H1 (cell line): Measurements from ENCODE around the gene CD200. TPM values are rescaled to one million over a fixed set of nuclear protein-coding genes. Genes with fewer than 3 reads are reported as not detected.

Experiments
- CTCF ChIA-PET: fragments of 300-600 bp; sonication (Branson Sonifier 250); formaldehyde crosslinking; loops from one replicate; lab custom pipeline; 2021; ENCODE audit not compliant: partially characterized antibody; lab: Charles Lee
- POLR2A ChIA-PET: fragments of 300-600 bp; sonication (Branson Sonifier 250); formaldehyde crosslinking; loops from one replicate; lab custom pipeline; 2021; ENCODE audit warnings: inconsistent platforms; ENCODE audit not compliant: partially characterized antibody; lab: Charles Lee
- DNase-seq, 2 experiments: peaks; one replicate each; pipeline versions ENCODE4 v3.0.0 to v3.0.0-alpha.2; 2010 to 2022; ENCODE audit warnings: low spot score in 2 of 2, low read depth in 1 of 2, mixed read lengths in 1 of 2
- FAIRE-seq: peaks from 2 replicates; lab custom pipeline; 2011; peaks lifted over from hg19 to GRCh38; lab: Jason Lieb, UNC
- H2AFZ ChIP-seq: 2 replicates; pipeline ENCODE4 v1.8.1; 2012; ENCODE audit warnings: low read length, inconsistent platforms
- H2AK5ac ChIP-seq: 2 replicates; pipeline ENCODE4 v1.6.1; 2013; ENCODE audit warnings: low read depth, low read length
- H2BK120ac ChIP-seq: replicated peaks from 2 replicates; pipeline ENCODE3; 2013; ENCODE audit warnings: low read depth, low read length, inconsistent platforms
- H2BK12ac ChIP-seq: 2 replicates; pipeline ENCODE4 v1.6.1; 2013; ENCODE audit warnings: low read depth, low read length
- H2BK15ac ChIP-seq: 2 replicates; pipeline ENCODE4 v1.6.1; 2013; ENCODE audit warnings: low read length
- H2BK20ac ChIP-seq: 2 replicates; pipeline ENCODE4 v1.6.1; 2013; ENCODE audit warnings: low read length
- H2BK5ac ChIP-seq: 2 replicates; pipeline ENCODE4 v1.6.1; 2013; ENCODE audit warnings: low read depth, low read length
- H3K14ac ChIP-seq: 2 replicates; pipeline ENCODE4 v1.6.1; 2013; ENCODE audit warnings: inconsistent platforms; ENCODE audit not compliant: insufficient read length
- H3K18ac ChIP-seq: 2 replicates; pipeline ENCODE4 v1.6.1; 2013; ENCODE audit warnings: low read length; ENCODE audit errors: extremely low read depth
- H3K23ac ChIP-seq: 2 replicates; pipeline ENCODE4 v1.6.1; 2013; ENCODE audit warnings: inconsistent platforms; ENCODE audit not compliant: insufficient read length
- H3K23me2 ChIP-seq: 2 replicates; pipeline ENCODE4 v1.6.1; 2013; ENCODE audit warnings: low read depth, low read length
- H3K27ac ChIP-seq: 2 replicates; pipeline ENCODE4 v1.6.1; 2011; ENCODE audit warnings: low read depth, low read length, inconsistent platforms
- H3K27me3 ChIP-seq, 4 experiments: replicated peaks in 1 of 4; 1 replicate in 1 of 4; 2 replicates in 3 of 4; pipeline versions ENCODE4 v1.6.1 to v1.8.1; 2011 to 2013; ENCODE audit warnings: low read length in 3 of 4, mild to moderate bottlenecking in 3 of 4, inconsistent platforms in 2 of 4, mixed read lengths in 2 of 4, moderate library complexity in 1 of 4; ENCODE audit not compliant: control insufficient read depth in 3 of 4, insufficient read depth in 3 of 4; ENCODE audit errors: extremely low read depth in 1 of 4
- H3K36me3 ChIP-seq, 4 experiments: 2 replicates each; pipeline versions ENCODE4 v1.6.1 to v1.8.1; 2011 to 2013; ENCODE audit warnings: mild to moderate bottlenecking in 4 of 4, low read length in 3 of 4, moderate library complexity in 2 of 4, control low read depth in 1 of 4, inconsistent platforms in 1 of 4; ENCODE audit not compliant: insufficient read depth in 4 of 4, control insufficient read depth in 2 of 4
- H3K4ac ChIP-seq: replicated peaks from 2 replicates; pipeline ENCODE3; 2013; ENCODE audit warnings: low read length, low read depth, mixed read lengths, inconsistent platforms; ENCODE audit not compliant: insufficient read length
- H3K4me1 ChIP-seq, 4 experiments: replicated peaks in 1 of 4; 1 replicate in 1 of 4; 2 replicates in 3 of 4; pipeline versions ENCODE4 v1.6.1 to v1.8.1; 2011 to 2013; ENCODE audit warnings: low read length in 3 of 4, inconsistent platforms in 2 of 4, mixed read lengths in 1 of 4; ENCODE audit not compliant: insufficient read depth in 4 of 4, control insufficient read depth in 3 of 4
- H3K4me2 ChIP-seq, 2 experiments: 2 replicates each; pipeline versions ENCODE4 v1.6.1 to v1.8.1; 2011 to 2013; ENCODE audit warnings: low read depth in 2 of 2, low read length in 2 of 2, control low read depth in 1 of 2, inconsistent platforms in 1 of 2, mild to moderate bottlenecking in 1 of 2; ENCODE audit not compliant: insufficient read depth in 1 of 2
- H3K4me3 ChIP-seq, 4 experiments: fragments of 200-600, 300-600 bp in 1 of 4; sonication (generic), shearing (Covaris generic), sonication (Bioruptor Twin) in 1 of 4; 2 replicates each; pipeline versions ENCODE4 v1.5.1 to v1.8.1; 2011 to 2016; ENCODE audit warnings: low read length in 4 of 4, low read depth in 3 of 4, control low read depth in 2 of 4, inconsistent platforms in 2 of 4, mild to moderate bottlenecking in 2 of 4, mixed read lengths in 1 of 4, moderate library complexity in 1 of 4; ENCODE audit not compliant: insufficient read depth in 2 of 4; ENCODE audit errors: extremely low read depth in 1 of 4
- H3K56ac ChIP-seq: replicated peaks from 2 replicates; pipeline ENCODE3; 2013; ENCODE audit warnings: low read depth, mild to moderate bottlenecking, mixed read lengths, low read length, inconsistent platforms; ENCODE audit not compliant: insufficient read length
- H3K79me1 ChIP-seq: 2 replicates; pipeline ENCODE4 v1.6.1; 2013; ENCODE audit warnings: low read depth, low read length, control low read depth
- H3K79me2 ChIP-seq, 2 experiments: 2 replicates each; pipeline versions ENCODE4 v1.6.1 to v1.8.1; 2012 to 2013; ENCODE audit warnings: low read length in 2 of 2, mild to moderate bottlenecking in 2 of 2, inconsistent platforms in 1 of 2; ENCODE audit not compliant: insufficient read depth in 2 of 2, control insufficient read depth in 1 of 2
- H3K9ac ChIP-seq, 4 experiments: replicated peaks in 1 of 4; 1 replicate in 1 of 4; 2 replicates in 3 of 4; pipeline versions ENCODE4 v1.6.1 to v1.8.1; 2011 to 2013; ENCODE audit warnings: low read depth in 3 of 4, low read length in 3 of 4, control low read depth in 2 of 4, mild to moderate bottlenecking in 2 of 4, moderate library complexity in 2 of 4, inconsistent platforms in 1 of 4; ENCODE audit errors: extremely low read depth in 1 of 4
- H3K9me3 ChIP-seq, 2 experiments: 2 replicates each; pipeline versions ENCODE4 v1.6.1 to v1.8.1; 2012 to 2013; ENCODE audit warnings: mild to moderate bottlenecking in 2 of 2, moderate library complexity in 2 of 2, control low read depth in 1 of 2, inconsistent platforms in 1 of 2, low read depth in 1 of 2, low read length in 1 of 2, mixed read lengths in 1 of 2; ENCODE audit not compliant: insufficient read depth in 2 of 2
- H4K20me1 ChIP-seq, 2 experiments: replicated peaks in 1 of 2; 2 replicates each; pipeline versions ENCODE3 to v1.8.1; 2011 to 2013; ENCODE audit warnings: inconsistent platforms in 2 of 2, low read length in 2 of 2, mild to moderate bottlenecking in 1 of 2; ENCODE audit not compliant: insufficient read depth in 2 of 2, control insufficient read depth in 1 of 2
- H4K5ac ChIP-seq: 2 replicates; pipeline ENCODE4 v1.6.1; 2013; ENCODE audit warnings: low read length, low read depth, mixed read lengths, inconsistent platforms; ENCODE audit not compliant: insufficient read length
- H4K8ac ChIP-seq: 2 replicates; pipeline ENCODE4 v1.8.0; 2013; ENCODE audit warnings: mild to moderate bottlenecking, moderate library complexity, low read length, inconsistent platforms; ENCODE audit not compliant: insufficient read depth; ENCODE audit errors: extremely low read depth
- H4K91ac ChIP-seq: replicated peaks from 2 replicates; pipeline ENCODE3; 2013; ENCODE audit warnings: low read length, mixed read lengths, inconsistent platforms; ENCODE audit not compliant: insufficient read length
- KDM1A ChIP-seq: fragments of 200-600, 300-600 bp; sonication (generic); IDR thresholded peaks from 2 replicates; pipeline ENCODE4 v1.7.1; 2016; ENCODE audit warnings: mild to moderate bottlenecking, low read length, borderline replicate concordance
- SIX5 ChIP-seq: IDR thresholded peaks from 2 replicates; pipeline ENCODE4 v1.6.1; 2011; ENCODE audit warnings: mild to moderate bottlenecking, low read depth, low read length
- SP4 ChIP-seq: IDR thresholded peaks from 2 replicates; pipeline ENCODE4 v1.6.1; 2012; ENCODE audit warnings: low read length, inconsistent platforms
- YY1 ChIP-seq: IDR thresholded peaks from 2 replicates; pipeline ENCODE4 v1.6.1; 2011; ENCODE audit warnings: low read depth, mild to moderate bottlenecking, low read length
- WGBS, 2 experiments: shearing (Covaris generic) in 1 of 2; methylation state at CpG; one replicate each; pipeline versions ENCODE4 v1.1.6 to v1.1.7; 2013 to 2015; ENCODE audit warnings: low lambda C conversion rate in 2 of 2, mixed read lengths in 2 of 2, inconsistent platforms in 1 of 2, low coverage in 1 of 2, missing lambda C conversion rate in 1 of 2; ENCODE audit not compliant: insufficient replicate concordance in 2 of 2, insufficient coverage in 1 of 2, insufficient read length in 1 of 2; ENCODE audit errors: extremely low coverage in 1 of 2, missing lambda C conversion rate in 1 of 2; 5-methylcytosine and 5-hydroxymethylcytosine counted together
- polyA plus RNA-seq, 7 experiments: library from polyadenylated mRNA; depleted of rRNA in 3 of 7; stranded (reverse) in 5 of 7; unstranded in 2 of 7; fragments of >200 nt in 5 of 7; fragments of 200-250 nt in 2 of 7; gene quantifications; 1 replicate in 5 of 7; 2 replicates in 1 of 7; 4 replicates in 1 of 7; pipeline versions ENCODE4 v1.2.1 to v1.2.3, GENCODE V29; 2011 to 2013; ENCODE audit warnings: missing spikeins in 2 of 7, mixed read lengths in 2 of 7
- total RNA-seq: library from RNA; stranded (reverse); fragmentation: NEBNext Ultra II Directional; extraction: Animal tissue kit (Norgen Biotek cat#: 25700); gene quantifications from 2 replicates; pipeline ENCODE4 v1.2.1, GENCODE V29; 2021

The CD200 gene
- total and polyA plus RNA-seq, 2 of the 8 experiments (the other 6 are each of a cell fraction or from before 2014, with no cell fraction given): 45.8 to 50.2 TPM

DNA sequence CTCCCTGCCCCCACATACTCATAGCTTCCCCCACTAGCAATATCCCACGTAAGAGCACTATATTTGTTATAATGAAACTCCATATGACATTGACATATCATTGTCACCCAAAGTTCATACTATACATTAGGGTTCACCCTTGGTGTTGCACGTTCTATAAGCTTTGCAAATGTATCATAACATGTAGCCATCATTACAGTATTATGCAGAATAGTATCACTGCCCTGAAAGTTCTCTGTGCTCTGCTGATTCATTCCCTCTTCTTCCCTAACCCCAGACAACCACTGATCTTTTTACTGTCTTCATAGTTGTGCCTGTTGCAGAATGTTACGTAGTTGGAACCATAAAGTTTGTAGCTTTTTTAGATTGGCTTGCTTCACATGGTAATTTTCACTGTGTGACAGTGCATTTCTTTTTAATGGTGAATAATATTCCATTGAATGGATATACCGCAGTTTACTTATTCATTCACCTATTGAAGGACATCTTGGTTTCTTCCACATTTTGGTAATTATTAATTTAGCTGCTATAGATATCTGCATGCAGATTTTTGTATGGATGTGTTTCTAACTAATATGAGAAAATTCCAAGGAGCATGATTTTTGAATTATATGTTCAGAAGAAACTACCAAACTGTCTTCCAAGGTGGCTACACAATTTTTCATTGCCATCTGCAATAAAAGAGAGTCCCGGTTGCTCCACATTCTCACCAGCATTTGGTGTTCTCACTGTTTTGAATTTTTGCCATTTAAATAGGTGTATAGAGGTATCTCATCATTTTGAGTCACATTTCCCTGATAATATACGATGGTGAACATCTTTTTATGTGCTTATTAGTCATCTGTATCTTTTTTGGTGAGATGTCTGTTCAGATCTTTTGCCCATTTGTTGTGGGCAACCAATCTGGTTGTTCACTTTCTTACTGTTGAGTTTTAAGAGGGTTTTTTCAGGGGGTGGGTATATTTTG lies 59.7 kb downstream of the CD200 start:
- H2BK5ac ChIP-seq: no peak overlapping the region; the same call in 1 of the 2 replicates
- ChIA-PET POLR2A (interaction anchor here (2.0 to 2.9 kb wide), 2 partner anchors 8 to 12 kb away, joined by 10 to 17 read pairs; no protein-coding TSS in a partner anchor), CTCF (interaction anchor here (1.3 kb wide), 1 partner anchor 9 kb away, joined by 3 read pairs; no protein-coding TSS in a partner anchor)
- peaks cover 0 to 3% (median 0%) of the 10 kb centered on the region in 4 experiments; a peak in 2 of 8 replicates for H3K36me3 ChIP-seq
- no peak overlapping the region for H4K8ac ChIP-seq
- no peak overlapping the region for H2BK20ac ChIP-seq
- peak overlapping the region; percentile 45; the same call in 1 of the 2 replicates for H2AK5ac ChIP-seq
- H3K4me2 ChIP-seq: no peak overlapping the region
- H3K14ac ChIP-seq: no peak overlapping the region
- H3K4me3 ChIP-seq: no peak overlapping the region
- H4K5ac ChIP-seq: no peak overlapping the region
- FAIRE-seq: peak; percentile 39
- no peaks in the 10 kb centered on the region for H3K23me2 ChIP-seq
- no peaks in the 10 kb centered on the region for H3K27me3 ChIP-seq
- no peak overlapping the region for H2BK15ac ChIP-seq
- peaks cover 6 to 11% of the 10 kb centered on the region in 2 experiments; a peak in 3 of 4 replicates for H3K9me3 ChIP-seq
- 75% methylated on average over 6 of the region's 6 CpGs; no CpG with 5 or more reads in 1 of the 2 experiments for whole genome bisulfite sequencing, 2 experiments
- H3K18ac ChIP-seq: no peak overlapping the region
- peak overlapping the region; percentile 83; the same call in 1 of the 2 replicates for H2BK12ac ChIP-seq
- H3K4ac ChIP-seq: no peak overlapping the region
- peaks cover 4 to 13% (median 7%) of the 10 kb centered on the region in 4 experiments; a peak in 4 of 7 replicates for H3K4me1 ChIP-seq
- no peak overlapping the region for H3K56ac ChIP-seq
- TF ChIP-seq SIX5: no peak
- no peak for TF ChIP-seq YY1
- no peak for TF ChIP-seq SP4
- peak; percentile 75; the same call in 1 of the 2 replicates for TF ChIP-seq KDM1A
- H4K91ac ChIP-seq: peak overlapping the region; percentile 53
- H4K20me1 ChIP-seq: no peaks in the 10 kb centered on the region
- DNase-seq: no peak
- H2AFZ ChIP-seq: no peak overlapping the region
- H3K79me1 ChIP-seq: no peaks in the 10 kb centered on the region
- no peak overlapping the region for H3K27ac ChIP-seq
- H3K23ac ChIP-seq: no peak overlapping the region
- no peaks in the 10 kb centered on the region for H3K79me2 ChIP-seq
- peak overlapping the region; percentile 84 for H2BK120ac ChIP-seq
- no peak overlapping the region for H3K9ac ChIP-seq
